Measurements from ENCODE around the gene MCC.

- no peak for TF ChIP-seq CTCF (conservative IDR thresholded peaks at IDR 0.05; ENCODE audit: low read depth, low read length)
- TF ChIP-seq EZH2 (IDR thresholded peaks at IDR 0.05; ENCODE audit: borderline replicate concordance, low read depth, low read length, poor library complexity, severe bottlenecking): no peak
Measured at GRCh38 chr5:113394658-113395057, 93.6 kb downstream of the MCC start.

All from A673 (cell line).